ENCODE results near the gene CDK18. TPM values are rescaled to one million over a fixed set of nuclear protein-coding genes. Genes with fewer than 3 reads are reported as not detected.

The CDK18 gene
- total and polyA plus RNA-seq, 10 of the 15 experiments (the other 5 are each of a cell fraction or from before 2014, with no cell fraction given), result 0.13 to 4.4 (median 0.52) TPM; not detected in 2

DNA sequence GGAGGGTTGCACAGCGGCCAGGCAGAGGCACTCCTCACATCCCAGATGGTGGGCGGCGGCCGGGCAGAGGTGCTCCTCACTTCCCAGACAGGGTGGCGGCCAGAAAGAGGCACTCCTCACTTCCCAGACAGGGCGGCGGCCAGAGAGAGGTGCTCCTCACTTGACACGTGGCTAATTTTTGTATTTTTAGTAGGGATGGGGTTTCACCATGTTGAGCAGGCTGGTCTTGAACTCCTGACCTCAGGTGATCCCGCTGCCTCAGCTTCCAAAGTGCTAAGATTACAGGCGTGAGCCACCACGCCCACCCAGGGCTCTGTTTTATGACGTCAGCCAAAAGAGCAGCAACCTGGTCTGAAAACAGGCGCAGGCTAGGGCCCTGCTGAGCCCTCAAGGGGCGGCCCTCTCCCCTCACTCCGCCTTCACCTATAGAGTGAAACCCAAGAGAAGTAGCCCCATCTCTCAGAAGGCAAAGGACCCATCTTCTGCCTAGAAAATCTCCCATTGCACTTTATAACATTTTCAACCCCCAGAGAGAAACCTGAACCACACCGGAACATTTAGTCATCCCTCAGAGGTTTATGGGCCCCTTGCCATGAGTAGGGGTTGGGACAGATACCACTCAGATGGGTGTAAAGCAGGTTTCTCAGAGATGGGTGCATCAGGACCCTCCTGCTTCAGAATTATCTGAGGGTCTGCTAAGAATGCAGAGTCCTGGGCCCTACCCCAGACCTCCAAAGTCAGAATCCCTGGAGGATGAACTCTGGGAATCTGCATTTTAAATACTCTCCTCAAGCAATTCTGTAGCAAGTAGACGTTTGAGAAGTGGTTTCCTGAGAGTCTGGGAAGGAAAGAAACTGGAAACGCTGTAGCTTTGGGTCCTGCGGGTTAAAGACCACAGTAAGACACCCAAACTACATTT is 40.8 kb downstream of the CDK18 start:
- SMC1A ChIA-PET (ENCODE audit: uncharacterized antibody, unreplicated experiment), result interaction anchor here (0.8 to 2.3 kb wide), 3 partner anchors 21 to 112 kb away, joined by 3 to 6 read pairs (median 3); no protein-coding TSS in a partner anchor
- TF ChIP-seq POU2F2 (IDR thresholded peaks at IDR 0.05; ENCODE audit: borderline replicate concordance, low read depth, low read length), result no peak
- no peak for TF ChIP-seq WRNIP1 (IDR thresholded peaks at IDR 0.05; ENCODE audit: borderline replicate concordance, low read depth, low read length)
- TF ChIP-seq, protein P1, sequence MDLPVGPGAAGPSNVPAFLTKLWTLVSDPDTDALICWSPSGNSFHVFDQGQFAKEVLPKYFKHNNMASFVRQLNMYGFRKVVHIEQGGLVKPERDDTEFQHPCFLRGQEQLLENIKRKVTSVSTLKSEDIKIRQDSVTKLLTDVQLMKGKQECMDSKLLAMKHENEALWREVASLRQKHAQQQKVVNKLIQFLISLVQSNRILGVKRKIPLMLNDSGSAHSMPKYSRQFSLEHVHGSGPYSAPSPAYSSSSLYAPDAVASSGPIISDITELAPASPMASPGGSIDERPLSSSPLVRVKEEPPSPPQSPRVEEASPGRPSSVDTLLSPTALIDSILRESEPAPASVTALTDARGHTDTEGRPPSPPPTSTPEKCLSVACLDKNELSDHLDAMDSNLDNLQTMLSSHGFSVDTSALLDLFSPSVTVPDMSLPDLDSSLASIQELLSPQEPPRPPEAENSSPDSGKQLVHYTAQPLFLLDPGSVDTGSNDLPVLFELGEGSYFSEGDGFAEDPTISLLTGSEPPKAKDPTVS (IDR thresholded peaks at IDR 0.05; ENCODE audit: low read depth, low read length), result no peak
- TF ChIP-seq NRF1 (conservative IDR thresholded peaks at IDR 0.05; ENCODE audit: low read depth, low read length), result no peak
- no peak for TF ChIP-seq SREBF2 (IDR thresholded peaks at IDR 0.05; ENCODE audit: low read length)
- no peak for TF ChIP-seq CHD2 (IDR thresholded peaks at IDR 0.05; ENCODE audit: borderline replicate concordance, low read depth, low read length)
- TF ChIP-seq STAT3 (IDR thresholded peaks at IDR 0.05; ENCODE audit: low read depth, low read length), result no peak
- no peak for TF ChIP-seq SMAD1 (IDR thresholded peaks at IDR 0.05; ENCODE audit: low read depth, partially characterized antibody)
- TF ChIP-seq SREBF1 (IDR thresholded peaks at IDR 0.05; ENCODE audit: low read length), result no peak
- TF ChIP-seq, protein P2, sequence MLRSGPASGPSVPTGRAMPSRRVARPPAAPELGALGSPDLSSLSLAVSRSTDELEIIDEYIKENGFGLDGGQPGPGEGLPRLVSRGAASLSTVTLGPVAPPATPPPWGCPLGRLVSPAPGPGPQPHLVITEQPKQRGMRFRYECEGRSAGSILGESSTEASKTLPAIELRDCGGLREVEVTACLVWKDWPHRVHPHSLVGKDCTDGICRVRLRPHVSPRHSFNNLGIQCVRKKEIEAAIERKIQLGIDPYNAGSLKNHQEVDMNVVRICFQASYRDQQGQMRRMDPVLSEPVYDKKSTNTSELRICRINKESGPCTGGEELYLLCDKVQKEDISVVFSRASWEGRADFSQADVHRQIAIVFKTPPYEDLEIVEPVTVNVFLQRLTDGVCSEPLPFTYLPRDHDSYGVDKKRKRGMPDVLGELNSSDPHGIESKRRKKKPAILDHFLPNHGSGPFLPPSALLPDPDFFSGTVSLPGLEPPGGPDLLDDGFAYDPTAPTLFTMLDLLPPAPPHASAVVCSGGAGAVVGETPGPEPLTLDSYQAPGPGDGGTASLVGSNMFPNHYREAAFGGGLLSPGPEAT (IDR thresholded peaks at IDR 0.05; ENCODE audit: low read depth), result no peak
- TF ChIP-seq YY1 (IDR thresholded peaks at IDR 0.05; ENCODE audit: low read depth, low read length), result no peak
- TF ChIP-seq, protein P3, sequence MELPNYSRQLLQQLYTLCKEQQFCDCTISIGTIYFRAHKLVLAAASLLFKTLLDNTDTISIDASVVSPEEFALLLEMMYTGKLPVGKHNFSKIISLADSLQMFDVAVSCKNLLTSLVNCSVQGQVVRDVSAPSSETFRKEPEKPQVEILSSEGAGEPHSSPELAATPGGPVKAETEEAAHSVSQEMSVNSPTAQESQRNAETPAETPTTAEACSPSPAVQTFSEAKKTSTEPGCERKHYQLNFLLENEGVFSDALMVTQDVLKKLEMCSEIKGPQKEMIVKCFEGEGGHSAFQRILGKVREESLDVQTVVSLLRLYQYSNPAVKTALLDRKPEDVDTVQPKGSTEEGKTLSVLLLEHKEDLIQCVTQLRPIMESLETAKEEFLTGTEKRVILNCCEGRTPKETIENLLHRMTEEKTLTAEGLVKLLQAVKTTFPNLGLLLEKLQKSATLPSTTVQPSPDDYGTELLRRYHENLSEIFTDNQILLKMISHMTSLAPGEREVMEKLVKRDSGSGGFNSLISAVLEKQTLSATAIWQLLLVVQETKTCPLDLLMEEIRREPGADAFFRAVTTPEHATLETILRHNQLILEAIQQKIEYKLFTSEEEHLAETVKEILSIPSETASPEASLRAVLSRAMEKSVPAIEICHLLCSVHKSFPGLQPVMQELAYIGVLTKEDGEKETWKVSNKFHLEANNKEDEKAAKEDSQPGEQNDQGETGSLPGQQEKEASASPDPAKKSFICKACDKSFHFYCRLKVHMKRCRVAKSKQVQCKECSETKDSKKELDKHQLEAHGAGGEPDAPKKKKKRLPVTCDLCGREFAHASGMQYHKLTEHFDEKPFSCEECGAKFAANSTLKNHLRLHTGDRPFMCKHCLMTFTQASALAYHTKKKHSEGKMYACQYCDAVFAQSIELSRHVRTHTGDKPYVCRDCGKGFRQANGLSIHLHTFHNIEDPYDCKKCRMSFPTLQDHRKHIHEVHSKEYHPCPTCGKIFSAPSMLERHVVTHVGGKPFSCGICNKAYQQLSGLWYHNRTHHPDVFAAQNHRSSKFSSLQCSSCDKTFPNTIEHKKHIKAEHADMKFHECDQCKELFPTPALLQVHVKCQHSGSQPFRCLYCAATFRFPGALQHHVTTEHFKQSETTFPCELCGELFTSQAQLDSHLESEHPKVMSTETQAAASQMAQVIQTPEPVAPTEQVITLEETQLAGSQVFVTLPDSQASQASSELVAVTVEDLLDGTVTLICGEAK (IDR thresholded peaks at IDR 0.05; ENCODE audit: borderline replicate concordance), result no peak
- no peak for TF ChIP-seq ZSCAN29 (IDR thresholded peaks at IDR 0.05)

More for the DNA sequence above, 40.8 kb downstream of the CDK18 start:
- in situ Hi-C loops (cut with MboI), result no loop called here
- POLR2A ChIA-PET, result no interaction called here
- intact Hi-C loops (cut with micrococcal nuclease; ENCODE audit: unreplicated experiment), result no loop called here
- peaks cover 3% of the 10 kb centered on the region for H3K4me1 ChIP-seq (ENCODE audit: control insufficient read depth, insufficient read depth, low read length)
- CTCF ChIA-PET, result interaction anchor here (0.7 to 1.1 kb wide), 4 partner anchors 11 to 60 kb away, joined by 3 to 4 read pairs (median 3); no protein-coding TSS in a partner anchor
- no peak for ATAC-seq
- WGBS (ENCODE audit: insufficient coverage, insufficient replicate concordance, low lambda C conversion rate, missing lambda C conversion rate), result 29% methylated on average over 19 of the region's 19 CpGs
- FAIRE-seq, result no peak
- peaks cover 4 to 5% of the 10 kb centered on the region in 2 experiments for H3K27me3 ChIP-seq (replicated peaks in 1 of 2; ENCODE audit: control insufficient read depth in 2 of 2, insufficient read depth in 2 of 2, low read length in 1 of 2)
- no peak overlapping the region for H3K4me3 ChIP-seq
- H3K36me3 ChIP-seq (ENCODE audit: control insufficient read depth in 2 of 2, insufficient read depth in 2 of 2, low read length in 1 of 2), result no peaks in the 10 kb centered on the region
- no TSS peak for BruUV-seq (replicated peaks)
- no peak overlapping the region for H2AFZ ChIP-seq (ENCODE audit: control insufficient read depth, low read depth, low read length)
- no peaks in the 10 kb centered on the region for H4K20me1 ChIP-seq (ENCODE audit: control insufficient read depth, insufficient read depth)
- no peak overlapping the region for H3K27ac ChIP-seq (ENCODE audit: control insufficient read depth, insufficient read depth)
- DNase-seq (ENCODE audit: low read depth, low spot score), result no peak
- H3K9ac ChIP-seq (ENCODE audit: control insufficient read depth, insufficient read depth, low read length), result no peak overlapping the region
- H3K9me3 ChIP-seq (replicated peaks; ENCODE audit: control insufficient read depth, insufficient read depth, low read length), result no peaks in the 10 kb centered on the region
- RAD21 ChIA-PET (ENCODE audit: unreplicated experiment), result no interaction called here
- no peaks in the 10 kb centered on the region for H3K79me2 ChIP-seq (ENCODE audit: control insufficient read depth, insufficient read depth, low read length)
- H3K4me2 ChIP-seq (ENCODE audit: control insufficient read depth, insufficient read depth), result no peak overlapping the region

Measured in GM12878 (cell line).